GM18861 (cell line): ENCODE results near the gene CDKL4.
"Not testable (repeated sequence)": the region's sequence is repeated elsewhere in the genome, so short reads cannot be mapped to it uniquely, and the experiment has no call there.

ENCODE experiments used
- ATAC-seq: cut with Tn5 transposase; IDR thresholded peaks from one replicate; pipeline ENCODE4 v1.9.1; 2021; ENCODE audit not compliant: unreplicated experiment

The CDKL4 gene

GRCh38 chr2:39179974-39180960 is 63.5 kb downstream of the CDKL4 start:
- ATAC-seq = no peak

DNA sequence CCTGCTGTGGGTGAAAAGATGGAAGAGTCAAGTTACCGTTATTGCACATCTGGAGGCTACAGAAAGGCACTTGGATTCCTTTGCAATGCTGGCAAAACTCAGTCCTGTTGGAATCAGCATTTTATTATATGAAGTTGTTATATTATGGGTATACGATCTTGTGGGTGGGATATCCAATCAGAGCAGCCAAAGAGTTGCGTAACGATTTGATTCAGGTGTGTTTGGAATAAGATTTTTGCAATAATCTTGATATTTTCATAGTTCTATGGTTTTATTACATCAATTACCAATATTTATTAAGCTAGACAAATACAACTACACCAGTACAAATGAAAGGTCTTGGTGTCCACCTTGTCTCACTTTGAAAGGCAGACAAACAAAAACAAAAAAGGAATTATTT is 65.0 kb downstream of the CDKL4 start:
- ATAC-seq = no peak

- no peak for ATAC-seq
Observed at GRCh38 chr2:39176997-39177396, 66.8 kb downstream of the CDKL4 start.

DNA sequence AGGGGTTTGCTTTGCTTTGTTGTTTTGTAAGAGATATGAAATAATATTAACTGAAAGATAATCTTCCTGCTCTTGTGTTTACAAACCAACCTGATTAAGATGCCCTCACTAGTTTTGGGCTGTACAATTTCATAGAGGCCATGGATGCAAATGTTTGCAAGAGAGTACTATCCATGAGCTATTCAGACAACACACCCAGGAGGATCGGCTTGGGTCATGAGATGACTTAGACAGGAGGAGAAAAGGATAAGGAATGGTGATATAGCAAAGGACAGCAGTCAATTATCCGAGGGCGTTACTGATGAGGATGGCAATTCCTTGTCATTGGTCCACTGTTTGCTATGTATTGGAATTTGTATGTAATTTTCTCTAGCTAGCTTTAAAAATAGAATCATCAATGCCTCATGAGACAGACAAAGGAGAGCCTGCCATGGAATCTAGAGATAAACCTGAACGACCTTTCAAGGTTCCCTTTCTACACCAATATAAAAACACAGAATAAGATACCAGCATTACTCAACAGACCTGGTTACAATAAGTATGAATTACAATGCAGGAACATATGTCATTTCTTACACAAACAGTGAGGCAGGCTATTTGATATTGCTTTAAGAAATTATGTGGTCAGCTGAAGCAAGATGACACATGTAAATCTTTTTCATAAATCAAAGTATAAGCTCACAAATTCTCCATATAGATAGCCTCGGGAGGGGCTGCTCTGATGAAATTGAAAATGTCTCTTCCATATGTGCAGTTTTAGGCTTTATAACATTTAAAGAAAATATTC is 68.6 kb downstream of the CDKL4 start:
- ATAC-seq = no peak

DNA sequence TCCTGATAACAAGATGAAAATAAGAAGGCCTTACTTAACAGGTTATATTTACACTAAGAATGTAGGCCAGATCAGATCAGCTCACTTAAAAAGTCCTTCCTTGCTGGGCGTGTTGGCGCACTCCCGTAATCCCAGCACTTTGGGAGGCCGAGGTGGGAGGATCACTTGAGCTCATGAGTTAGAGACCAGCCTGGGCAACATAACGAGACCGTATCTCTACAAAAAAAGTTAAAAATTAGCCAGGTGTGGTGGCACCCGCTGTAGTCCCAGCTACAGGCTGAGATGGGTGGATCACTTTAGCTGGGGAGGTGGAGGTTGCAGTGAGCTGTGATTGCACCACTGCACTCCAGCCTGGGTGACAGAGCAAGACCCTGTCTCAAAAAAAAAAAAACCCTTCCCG is 69.7 kb downstream of the CDKL4 start:
- no peak for ATAC-seq

DNA sequence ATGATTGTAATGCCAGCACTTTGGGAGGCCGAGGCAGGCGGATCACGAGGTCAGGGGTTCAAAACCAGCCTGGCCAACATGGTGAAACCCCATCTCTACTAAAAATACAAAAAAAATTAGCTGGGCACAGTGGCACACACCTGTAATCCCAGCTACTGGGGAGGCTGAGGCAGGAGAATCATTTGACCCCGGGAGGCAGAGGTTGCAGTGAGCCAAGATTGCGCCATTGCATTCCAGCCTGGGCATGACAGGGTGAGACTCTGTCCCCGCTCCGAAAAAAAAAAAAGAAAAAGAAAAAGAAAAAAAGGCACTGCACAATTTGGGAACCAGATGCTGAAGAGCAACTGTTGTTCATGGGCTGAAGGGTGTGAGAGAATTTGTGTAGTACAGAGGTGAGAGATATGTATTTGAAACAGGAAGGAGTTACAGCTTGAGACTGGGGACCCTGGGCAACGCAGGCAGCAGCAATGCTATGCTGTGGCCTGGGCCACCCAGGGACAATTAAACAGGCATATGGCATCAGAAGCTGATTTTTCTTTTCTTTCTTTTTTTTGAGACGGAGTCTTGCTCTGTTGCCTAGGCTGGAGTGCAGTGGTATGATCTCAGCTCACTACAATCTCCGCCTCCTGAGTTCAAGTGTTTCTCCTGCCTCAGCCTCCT is 71.6 kb downstream of the CDKL4 start:
- ATAC-seq = not testable (repeated sequence)

GRCh38 chr2:39171621-39172020 is 72.1 kb downstream of the CDKL4 start:
- ATAC-seq = no peak

- ATAC-seq = no peak
Observed at GRCh38 chr2:39164089-39164488, 79.7 kb downstream of the CDKL4 start.

GRCh38 chr2:39160982-39161381 is 82.8 kb downstream of the CDKL4 start:
- no peak for ATAC-seq

GRCh38 chr2:39159283-39159682 is 84.5 kb downstream of the CDKL4 start:
- no peak for ATAC-seq

DNA sequence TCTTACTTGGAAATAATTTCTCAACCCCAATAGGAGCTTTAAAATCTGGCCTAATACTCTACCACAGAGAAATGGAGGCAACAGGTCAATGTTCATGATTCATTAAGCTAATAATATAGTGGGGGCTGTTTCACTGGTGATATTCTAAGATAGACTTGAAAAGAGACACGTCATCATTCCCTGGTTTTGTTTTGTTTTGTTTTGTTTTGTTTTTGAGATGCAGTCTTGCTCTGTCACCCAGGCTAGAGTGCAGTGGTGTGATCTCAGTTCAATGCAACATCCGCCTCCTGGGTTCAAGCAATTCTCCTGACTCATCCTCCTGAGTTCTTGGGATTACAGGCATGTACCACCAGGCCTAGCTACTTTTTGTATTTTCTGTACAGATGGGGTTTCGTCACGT is 85.4 kb downstream of the CDKL4 start:
- ATAC-seq = no peak

DNA sequence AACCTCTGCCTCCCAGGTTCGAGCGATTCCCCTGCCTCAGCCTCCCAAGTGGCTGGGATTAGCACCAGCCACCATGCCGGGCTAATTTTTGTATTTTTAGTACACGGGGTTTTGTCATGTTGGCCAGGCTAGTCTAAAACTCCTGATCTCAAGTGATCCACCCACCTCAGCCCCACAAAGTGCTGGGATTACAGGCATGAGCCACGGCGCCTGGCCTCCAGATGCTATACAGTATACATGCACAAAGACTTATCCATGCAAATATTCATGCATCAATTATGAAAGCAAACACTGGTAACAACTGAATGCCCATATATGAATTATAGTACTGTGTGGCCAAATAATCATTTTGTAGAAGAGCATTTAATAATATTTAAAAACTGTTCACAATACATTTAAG is 86.9 kb downstream of the CDKL4 start:
- no peak for ATAC-seq

- no peak for ATAC-seq
Observed at GRCh38 chr2:39156107-39156506, 87.7 kb downstream of the CDKL4 start.

- ATAC-seq = not testable (repeated sequence)
Observed at GRCh38 chr2:39155573-39155972, 88.2 kb downstream of the CDKL4 start.

DNA sequence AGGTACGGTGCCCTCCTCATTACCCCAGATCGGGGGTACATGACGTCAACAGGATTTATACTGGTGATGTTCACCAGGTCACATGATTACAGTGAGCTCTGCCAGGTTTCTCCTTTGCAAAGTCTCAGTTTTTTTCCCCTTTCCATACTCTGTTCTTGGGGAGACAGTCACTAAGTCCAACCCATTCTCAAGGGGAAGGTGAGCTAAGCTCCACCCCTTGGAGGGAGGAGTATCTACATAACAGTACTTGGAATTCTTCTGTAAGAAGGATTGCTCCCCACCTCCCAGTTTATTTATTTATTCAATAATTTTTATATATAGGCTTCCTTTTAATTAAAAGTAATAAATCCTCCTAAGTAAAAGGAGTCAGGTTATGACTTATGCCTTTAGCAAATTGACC is 88.8 kb downstream of the CDKL4 start:
- ATAC-seq = no peak

DNA sequence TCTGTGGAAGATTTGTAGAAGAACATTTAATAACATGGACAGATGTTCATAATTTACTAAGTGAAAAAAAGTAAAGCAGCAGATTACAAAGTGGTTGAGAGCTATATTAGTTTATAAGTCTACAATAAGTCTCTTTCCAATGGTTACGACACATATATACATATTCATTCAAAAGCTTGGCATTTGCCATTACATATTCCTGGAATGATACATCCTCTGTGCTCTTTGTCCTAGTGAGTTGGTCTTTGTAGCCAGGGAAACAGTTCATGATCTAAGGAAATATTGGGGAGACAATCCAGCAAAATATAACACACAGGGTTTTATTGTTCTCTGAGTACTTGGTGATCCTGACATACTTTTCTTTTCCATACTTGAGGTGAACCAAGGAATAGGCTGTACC is 90.5 kb downstream of the CDKL4 start:
- no peak for ATAC-seq

DNA sequence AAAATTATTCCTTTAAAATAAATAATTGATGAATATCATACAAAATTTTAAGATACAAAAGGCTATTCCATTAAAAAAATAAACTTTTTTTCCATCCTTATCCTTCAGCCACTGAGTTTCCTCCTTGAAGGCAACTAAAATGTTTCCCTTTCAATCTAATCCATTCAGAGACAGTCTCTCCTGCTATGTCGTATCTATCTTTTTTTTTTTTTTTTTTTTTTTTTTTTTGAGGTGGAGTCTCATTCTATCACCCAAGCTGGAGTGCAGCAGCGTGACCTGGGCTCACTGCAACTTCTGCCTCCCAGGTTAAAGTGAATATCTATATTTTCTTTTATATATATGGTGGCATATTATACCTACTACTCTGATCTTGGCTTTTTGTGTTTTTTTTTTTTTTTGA is 91.3 kb downstream of the CDKL4 start:
- no peak for ATAC-seq

GRCh38 chr2:39150890-39151497 is 92.8 kb downstream of the CDKL4 start:
- no peak for ATAC-seq

DNA sequence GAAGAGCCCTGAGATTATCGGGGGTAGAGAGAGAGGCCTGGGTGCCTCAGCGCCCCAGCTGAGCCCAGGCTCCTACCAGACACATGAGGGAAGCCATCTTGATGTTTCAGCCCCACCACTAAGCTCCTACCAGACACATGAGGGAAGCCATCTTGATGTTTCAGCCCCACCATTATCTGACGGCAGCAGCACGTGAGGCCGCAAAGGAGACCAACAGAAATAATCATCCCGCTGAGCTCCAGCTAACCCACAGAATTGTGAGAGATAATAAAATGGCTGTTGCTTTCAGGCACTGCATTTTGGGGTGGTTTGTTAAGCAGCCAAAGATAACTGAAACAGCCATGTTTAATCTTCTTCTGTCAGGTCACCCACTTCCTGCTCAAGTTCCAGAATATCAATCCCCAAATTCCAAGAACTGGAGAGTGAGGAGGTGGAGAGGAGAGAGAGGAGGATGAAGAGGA is 93.6 kb downstream of the CDKL4 start:
- no peak for ATAC-seq

- ATAC-seq = no peak
Observed at GRCh38 chr2:39146630-39147029, 97.1 kb downstream of the CDKL4 start.

GRCh38 chr2:39145906-39146421 is 97.8 kb downstream of the CDKL4 start:
- no peak for ATAC-seq
